ENCODE data around the gene PRKAR1B. TPM values are rescaled to one million over a fixed set of nuclear protein-coding genes. Genes with fewer than 3 reads are reported as not detected.

The PRKAR1B gene
- 10 to 100 TPM; 33.5 to 43.2 TPM for total RNA-seq
- polyA plus RNA-seq (2013, experiment 1 of 2) = 12.8 TPM
- polyA plus RNA-seq (2013, experiment 2 of 2) = 12.0 TPM
- long read RNA-seq, experiment 1, partial matches to known transcripts = 8 of 29 reads
- long read RNA-seq, experiment 1, other reads (novel, unspliced or antisense) = 16 of 29 reads
- long read RNA-seq, experiment 2, transcript PRKAR1B-211 (11 exons, 2,533 nt) = minor isoform, 9 of 113 reads
- long read RNA-seq, experiment 2, transcript PRKAR1B-203 (11 exons, 1,917 nt) = minor isoform, 13 of 113 reads
- long read RNA-seq, experiment 2, transcript PRKAR1B-201 (11 exons, 2,007 nt) = major isoform, 62 of 113 reads
- long read RNA-seq, experiment 2, partial matches to known transcripts = 8 of 113 reads
- long read RNA-seq, experiment 2, other reads (novel, unspliced or antisense) = 16 of 113 reads
- long read RNA-seq, experiment 3, transcript PRKAR1B-211 (11 exons, 2,533 nt) = minor isoform, 12 of 108 reads
- long read RNA-seq, experiment 3, transcript PRKAR1B-203 (11 exons, 1,917 nt) = major isoform, 34 of 108 reads
- long read RNA-seq, experiment 3, transcript PRKAR1B-201 (11 exons, 2,007 nt) = minor isoform, 32 of 108 reads
- long read RNA-seq, experiment 3, partial matches to known transcripts = 12 of 108 reads
- long read RNA-seq, experiment 3, other reads (novel, unspliced or antisense) = 16 of 108 reads
- long read RNA-seq, experiment 4, transcript PRKAR1B-203 (11 exons, 1,917 nt) = major isoform, 5 of 19 reads
- long read RNA-seq, experiment 4, partial matches to known transcripts = 4 of 19 reads
- long read RNA-seq, experiment 4, other reads (novel, unspliced or antisense) = 5 of 19 reads

DNA sequence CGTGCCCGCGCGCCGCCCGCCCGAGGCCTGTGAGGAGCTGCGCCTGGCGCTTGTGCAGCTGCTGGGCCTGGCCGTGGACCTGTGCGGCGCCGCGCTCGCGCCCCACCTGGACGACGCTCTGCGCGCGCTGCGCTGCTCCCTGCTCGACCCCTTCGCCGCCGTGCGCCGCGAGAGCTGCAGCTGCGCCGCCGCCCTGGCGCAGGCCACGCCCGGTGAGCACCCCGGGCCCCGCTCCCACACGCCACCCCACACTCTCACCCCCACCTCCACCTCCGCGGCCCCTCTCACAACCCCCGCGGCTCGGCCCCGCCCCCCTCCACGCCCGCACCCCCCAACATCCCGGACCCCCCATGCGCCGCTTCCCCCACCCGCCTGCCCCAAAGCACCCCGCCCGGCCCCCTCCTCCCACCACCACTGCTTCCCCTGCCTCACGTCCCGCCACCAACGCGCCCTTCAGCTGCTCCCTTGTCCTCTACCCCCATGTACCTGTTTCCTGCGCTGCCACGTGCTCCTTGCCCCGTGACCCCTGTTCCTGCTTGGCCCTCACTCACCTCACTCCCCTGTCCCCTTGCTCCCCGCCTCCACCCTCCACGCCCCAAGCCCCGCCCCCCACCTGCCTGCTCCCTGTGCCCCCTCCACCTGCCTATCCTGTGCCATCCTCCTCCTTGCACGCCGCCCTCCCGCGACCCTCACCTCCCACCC lies at the start of gene PRKAR1B:
PRKAR1B (minus strand) TSS at position 178 of the 702 bp plus-strand sequence. CDS start 15,776 bp downstream, outside the sequence.
- peaks cover 35% of the 10 kb centered on the region for H3K9me3 ChIP-seq (ENCODE audit: control insufficient read depth, low read length)
- Mint-ChIP-seq H3K36me3 (ENCODE audit: low read depth) (peaks cover 48% of the 10 kb centered on the region), H3K27ac (peak within 1 kb of the TSS; percentile 50), H3K9me3 (peaks cover 35% of the 10 kb centered on the region), H3K27me3 (ENCODE audit: insufficient read depth) (peaks cover 1% of the 10 kb centered on the region), H3K4me3 (peak within 1 kb of the TSS; percentile 62), H3K4me1 (peaks cover 5% of the 10 kb centered on the region)
- H3K4me1 ChIP-seq (ENCODE audit: control insufficient read depth, insufficient read depth, low read length) = no peaks in the 10 kb centered on the region
- no peaks in the 10 kb centered on the region for H3K27me3 ChIP-seq (ENCODE audit: control insufficient read depth, insufficient read depth, low read length, poor library complexity, severe bottlenecking)
- no peak for TF ChIP-seq CTCF (conservative IDR thresholded peaks at IDR 0.05)
- peak; percentile 80 for DNase-seq
- 0 to 1% methylated on average over 1 to 52 of the region's 66 CpGs for WGBS, 2 experiments (ENCODE audit: insufficient coverage in 1 of 2, insufficient read length in 1 of 2)
- no peak within 1 kb of the TSS for H3K27ac ChIP-seq (ENCODE audit: low read depth, low read length)
- peaks cover 29% of the 10 kb centered on the region for H3K36me3 ChIP-seq (ENCODE audit: control insufficient read depth, insufficient read depth, low read length)
- peak within 1 kb of the TSS; percentile 81 for H3K4me3 ChIP-seq (ENCODE audit: low read length)
- peak within 1 kb of the TSS; percentile 12 for H3K9ac ChIP-seq (ENCODE audit: extremely low read depth, low read length, poor library complexity, severe bottlenecking)

DNA sequence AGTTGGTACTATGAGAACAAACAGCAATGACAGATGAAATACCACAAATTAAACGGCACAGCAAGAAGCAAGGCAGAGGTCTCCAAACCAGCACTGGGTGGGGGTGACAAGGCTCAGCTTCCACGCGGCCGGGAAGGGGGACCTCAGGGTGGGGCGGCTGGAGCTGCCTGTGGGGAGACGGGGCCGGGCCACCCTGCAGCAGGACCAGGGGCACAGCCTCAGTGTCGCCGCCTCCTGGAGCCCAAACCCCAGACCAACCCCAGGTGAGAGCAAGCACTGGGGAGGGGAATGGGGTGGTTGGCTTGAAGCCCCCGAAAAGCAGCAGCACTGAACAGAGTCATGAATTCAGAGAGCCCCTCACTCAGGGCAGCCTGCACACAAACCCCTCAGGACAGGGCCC lies 49.3 kb upstream of the PRKAR1B start:
- Mint-ChIP-seq H3K4me1 (no peaks in the 10 kb centered on the region), H3K9me3 (no peaks in the 10 kb centered on the region), H3K4me3 (no peak overlapping the region), H3K27ac (no peak overlapping the region), H3K27me3 (ENCODE audit: insufficient read depth) (no peaks in the 10 kb centered on the region), H3K36me3 (ENCODE audit: low read depth) (peaks cover 49% of the 10 kb centered on the region)
- no peak for DNase-seq
- Histone ChIP-seq H3K4me1 (ENCODE audit: control insufficient read depth, insufficient read depth, low read length) (no peaks in the 10 kb centered on the region), H3K36me3 (ENCODE audit: control insufficient read depth, insufficient read depth, low read length) (peaks cover 62% of the 10 kb centered on the region), H3K27me3 (ENCODE audit: control insufficient read depth, insufficient read depth, low read length, poor library complexity, severe bottlenecking) (no peaks in the 10 kb centered on the region), H3K9ac (ENCODE audit: extremely low read depth, low read length, poor library complexity, severe bottlenecking) (no peak overlapping the region), H3K9me3 (ENCODE audit: control insufficient read depth, low read length) (no peaks in the 10 kb centered on the region), H3K4me3 (ENCODE audit: low read length) (no peak overlapping the region), H3K27ac (ENCODE audit: low read depth, low read length) (no peak overlapping the region)
- no peak for TF ChIP-seq CTCF (conservative IDR thresholded peaks at IDR 0.05)
- WGBS, 2 experiments (ENCODE audit: insufficient coverage in 1 of 2, insufficient read length in 1 of 2) = 95 to 96% methylated on average over 4 to 10 of the region's 10 CpGs

All from endodermal cell (in vitro differentiated cells).